ENCODE results near the gene KIF2B.
"Not testable (repeated sequence)": the region's sequence is repeated elsewhere in the genome, so short reads cannot be mapped to it uniquely, and the experiment has no call there.

KIF2B gene

GRCh38 chr17:53822764-53823163 is at the start of gene KIF2B:
Gene KIF2B (plus strand): TSS chr17:53822927. CDS start chr17:53823034, 107 bp downstream.
- no peak for DNase-seq

- DNase-seq: no peak
Measured at GRCh38 chr17:53780320-53780719, 42.4 kb upstream of the KIF2B start.

- no peak for DNase-seq
Measured at GRCh38 chr17:53791551-53791950, 31.2 kb upstream of the KIF2B start.

- DNase-seq: no peak
Measured at GRCh38 chr17:53792451-53792850, 30.3 kb upstream of the KIF2B start.

GRCh38 chr17:53792997-53793396 is 29.7 kb upstream of the KIF2B start:
- DNase-seq: no peak

- no peak for DNase-seq
Measured at GRCh38 chr17:53794875-53795274, 27.9 kb upstream of the KIF2B start.

- no peak for DNase-seq
Measured at GRCh38 chr17:53796642-53797041, 26.1 kb upstream of the KIF2B start.

- DNase-seq: no peak
Measured at GRCh38 chr17:53797501-53797900, 25.2 kb upstream of the KIF2B start.

- DNase-seq: no peak
Measured at GRCh38 chr17:53804437-53804836, 18.3 kb upstream of the KIF2B start.

GRCh38 chr17:53806473-53806872 is 16.3 kb upstream of the KIF2B start:
- no peak for DNase-seq

GRCh38 chr17:53807286-53807685 is 15.4 kb upstream of the KIF2B start:
- no peak for DNase-seq

GRCh38 chr17:53818271-53818670 is 4.5 kb upstream of the KIF2B start:
- DNase-seq: no peak

- no peak for DNase-seq
Measured at GRCh38 chr17:53818929-53819328, 3.8 kb upstream of the KIF2B start.

- no peak for DNase-seq
Measured at GRCh38 chr17:53819956-53820355, 2.8 kb upstream of the KIF2B start.

GRCh38 chr17:53823341-53824050 is 769 bp downstream of the KIF2B start:
- DNase-seq: no peak

GRCh38 chr17:53834771-53835170 is 12.0 kb downstream of the KIF2B start:
- not testable (repeated sequence) for DNase-seq

- DNase-seq: no peak
Measured at GRCh38 chr17:53837131-53837530, 14.4 kb downstream of the KIF2B start.

GRCh38 chr17:53844491-53845107 is 21.9 kb downstream of the KIF2B start:
- no peak for DNase-seq

- DNase-seq: not testable (repeated sequence)
Measured at GRCh38 chr17:53871128-53871527, 48.4 kb downstream of the KIF2B start.

All from activated CD4-positive, alpha-beta T cell treated with anti-CD3 and anti-CD28 coated beads, Interleukin-10, Interleukin-2, amounts not matched to agents 100 ng/mL and 50 ng/mL, durations not matched to agents 16 hours and 8 hours (primary cell).